H9 (cell line): Measurements from ENCODE around the gene CP. TPM values are rescaled to one million over a fixed set of nuclear protein-coding genes. Genes with fewer than 3 reads are reported as not detected.

ENCODE experiments used
- DNase-seq: peaks from one replicate; pipeline ENCODE4 v3.0.0-alpha.2; 2017
- H2AFZ ChIP-seq: one replicate; pipeline ENCODE4 v1.6.1; 2013; ENCODE audit warnings: mild to moderate bottlenecking, low read length, control low read depth, moderate library complexity
- H2AK5ac ChIP-seq: 2 replicates; pipeline ENCODE4 v1.6.1; 2013; ENCODE audit warnings: low read length, control low read depth, mixed read lengths; ENCODE audit not compliant: insufficient read length
- H2BK120ac ChIP-seq: one replicate; pipeline ENCODE4 v1.6.1; 2013; ENCODE audit warnings: low read depth, mild to moderate bottlenecking, low read length, control low read depth, inconsistent platforms; ENCODE audit not compliant: poor library complexity, severe bottlenecking
- H2BK12ac ChIP-seq: 2 replicates; pipeline ENCODE4 v1.6.1; 2013; ENCODE audit warnings: low read length, control low read depth, mixed read lengths, low read depth; ENCODE audit not compliant: insufficient read length
- H2BK15ac ChIP-seq: 2 replicates; pipeline ENCODE4 v1.6.1; 2013; ENCODE audit warnings: low read depth, low read length, control low read depth
- H2BK20ac ChIP-seq: one replicate; pipeline ENCODE4 v1.6.1; 2013; ENCODE audit warnings: low read depth, mild to moderate bottlenecking, low read length, control low read depth, inconsistent platforms; ENCODE audit not compliant: poor library complexity, severe bottlenecking
- H2BK5ac ChIP-seq: 2 replicates; pipeline ENCODE4 v1.6.1; 2013; ENCODE audit warnings: low read length, control low read depth, mixed read lengths; ENCODE audit not compliant: insufficient read length
- H3K14ac ChIP-seq: 2 replicates; pipeline ENCODE4 v1.6.1; 2013; ENCODE audit warnings: low read length, control low read depth; ENCODE audit not compliant: insufficient read depth
- H3K18ac ChIP-seq: 2 replicates; pipeline ENCODE4 v1.6.1; 2013; ENCODE audit warnings: low read depth, mild to moderate bottlenecking, mixed read lengths, low read length, control low read depth; ENCODE audit not compliant: insufficient read length
- H3K23ac ChIP-seq: 2 replicates; pipeline ENCODE4 v1.6.1; 2013; ENCODE audit warnings: low read length, control low read depth, mixed read lengths, low read depth; ENCODE audit not compliant: insufficient read length
- H3K23me2 ChIP-seq: 2 replicates; pipeline ENCODE4 v1.6.1; 2013; ENCODE audit warnings: low read depth, mild to moderate bottlenecking, mixed read lengths, low read length, control low read depth; ENCODE audit not compliant: insufficient read length, poor library complexity, severe bottlenecking
- H3K27ac ChIP-seq: 2 replicates; pipeline ENCODE4 v1.5.1; 2013; ENCODE audit warnings: low read length, control low read depth, mixed read lengths, low read depth; ENCODE audit not compliant: insufficient read length
- H3K27me3 ChIP-seq: 2 replicates; pipeline ENCODE4 v1.6.1; 2013; ENCODE audit warnings: low read length, control low read depth, inconsistent platforms; ENCODE audit not compliant: insufficient read depth
- H3K4ac ChIP-seq: 2 replicates; pipeline ENCODE4 v1.6.1; 2013; ENCODE audit warnings: low read depth, mild to moderate bottlenecking, control low read depth, inconsistent platforms, low read length, moderate library complexity
- H3K4me1 ChIP-seq: 2 replicates; pipeline ENCODE4 v1.6.1; 2013; ENCODE audit warnings: low read length, control low read depth, inconsistent platforms; ENCODE audit not compliant: insufficient read depth
- H3K4me2 ChIP-seq: 2 replicates; pipeline ENCODE4 v1.6.1; 2013; ENCODE audit warnings: low read length, control low read depth, mixed read lengths; ENCODE audit not compliant: insufficient read length, insufficient read depth
- H3K56ac ChIP-seq: 2 replicates; pipeline ENCODE4 v1.6.1; 2013; ENCODE audit warnings: low read depth, mild to moderate bottlenecking, mixed read lengths, low read length, control low read depth; ENCODE audit not compliant: insufficient read length
- H3K79me1 ChIP-seq: 2 replicates; pipeline ENCODE4 v1.6.1; 2013; ENCODE audit warnings: low read depth, mild to moderate bottlenecking, moderate library complexity, low read length, control low read depth, inconsistent platforms; ENCODE audit not compliant: insufficient read depth, poor library complexity, severe bottlenecking
- H3K79me2 ChIP-seq: 2 replicates; pipeline ENCODE4 v1.6.1; 2013; ENCODE audit warnings: low read length, control low read depth, inconsistent platforms; ENCODE audit not compliant: insufficient read depth
- H3K9ac ChIP-seq: 2 replicates; pipeline ENCODE4 v1.6.1; 2013; ENCODE audit warnings: low read length, control low read depth, mixed read lengths; ENCODE audit not compliant: insufficient read length; ENCODE audit errors: extremely low read depth
- H3K9me3 ChIP-seq: one replicate; pipeline ENCODE4 v1.6.1; 2013; ENCODE audit warnings: low read depth, low read length, inconsistent platforms; ENCODE audit not compliant: control insufficient read depth
- H3T11ph ChIP-seq: one replicate; pipeline ENCODE4 v1.6.1; 2013; ENCODE audit warnings: mild to moderate bottlenecking, low read length, control low read depth, inconsistent platforms
- H4K20me1 ChIP-seq: one replicate; pipeline ENCODE4 v1.6.1; 2013; ENCODE audit not compliant: control insufficient read depth, insufficient read length, insufficient read depth
- H4K5ac ChIP-seq: 2 replicates; pipeline ENCODE4 v1.6.1; 2013; ENCODE audit warnings: low read depth, mild to moderate bottlenecking, mixed read lengths, low read length, control low read depth; ENCODE audit not compliant: insufficient read length
- H4K8ac ChIP-seq: replicated peaks from 2 replicates; pipeline ENCODE4 v1.6.1; 2013; ENCODE audit warnings: low read length, control low read depth, mixed read lengths, low read depth; ENCODE audit not compliant: insufficient read length
- H4K91ac ChIP-seq: 2 replicates; pipeline ENCODE4 v1.6.1; 2013; ENCODE audit warnings: low read depth, mild to moderate bottlenecking, moderate library complexity, mixed read lengths, low read length, control low read depth; ENCODE audit not compliant: insufficient read length
- H3K27ac Mint-ChIP-seq, 3 experiments: 2 replicates in 2 of 3; 3 replicates in 1 of 3; pipeline ENCODE4 v1.8.0; 2020 to 2021; ENCODE audit warnings: mixed read lengths in 3 of 3, mild to moderate bottlenecking in 1 of 3, moderate library complexity in 1 of 3
- H3K27me3 Mint-ChIP-seq: 2 replicates; pipeline ENCODE4 v1.8.0; 2021; ENCODE audit warnings: low read depth, mild to moderate bottlenecking, moderate library complexity, mixed read lengths
- H3K36me3 Mint-ChIP-seq, 3 experiments: 2 replicates in 2 of 3; 3 replicates in 1 of 3; pipeline ENCODE4 v1.8.0; 2020 to 2021; ENCODE audit warnings: low read depth in 3 of 3, mixed read lengths in 3 of 3; ENCODE audit not compliant: insufficient read depth in 1 of 3
- H3K4me1 Mint-ChIP-seq, 2 experiments: 2 replicates each; pipeline ENCODE4 v1.8.0; 2020; ENCODE audit warnings: mixed read lengths in 2 of 2
- H3K4me3 Mint-ChIP-seq, 2 experiments: 2 replicates in 1 of 2; 3 replicates in 1 of 2; pipeline ENCODE4 v1.8.0; 2020 to 2021; ENCODE audit warnings: mild to moderate bottlenecking in 2 of 2, mixed read lengths in 2 of 2, moderate library complexity in 1 of 2
- H3K9me3 Mint-ChIP-seq, 2 experiments: 2 replicates in 1 of 2; 3 replicates in 1 of 2; pipeline ENCODE4 v1.8.0; 2020; ENCODE audit warnings: mild to moderate bottlenecking in 2 of 2, mixed read lengths in 2 of 2, moderate library complexity in 1 of 2
- WGBS: extraction: QIAGEN DNeasy Blood & Tissue Kit; methylation state at CpG from one replicate; pipeline ENCODE4 v1.1.7; 2013; ENCODE audit warnings: missing lambda C conversion rate, low lambda C conversion rate, mixed read lengths; ENCODE audit not compliant: insufficient read length; ENCODE audit errors: extremely low coverage; 5-methylcytosine and 5-hydroxymethylcytosine counted together
- total RNA-seq: library from RNA; stranded (reverse); gene quantifications from 2 replicates; pipeline ENCODE4 v1.2.1, GENCODE V29; 2021
- TF ChIP-seq, protein P1 (sequence below): fragments of 200-600 bp; sonication (generic); conservative IDR thresholded peaks from 3 replicates; pipeline ENCODE4 v1.8.0; 2021; ENCODE audit warnings: antibody characterized with exemption, mild to moderate bottlenecking

CP gene
- total RNA-seq, 1 experiment from 2014 or later, result 1.1 TPM

DNA sequence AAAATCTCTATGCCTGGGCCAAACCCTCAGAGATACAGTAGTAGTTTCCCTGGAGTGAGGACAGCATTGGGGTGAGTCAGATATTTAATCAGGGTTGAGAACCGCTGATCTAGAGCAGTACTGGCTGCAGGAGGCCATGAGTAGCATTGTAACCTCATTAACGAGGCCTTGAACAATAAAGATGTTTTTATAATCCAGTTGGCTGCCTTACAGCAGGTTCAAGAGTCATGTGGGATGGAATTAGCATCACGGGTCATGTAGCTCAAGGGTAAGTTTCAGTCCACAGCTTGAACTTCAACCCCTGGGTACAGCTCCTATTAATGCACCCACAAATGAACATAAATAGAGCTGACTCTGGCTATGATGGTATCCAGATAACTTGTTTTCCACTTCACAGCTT lies 87.1 kb downstream of the CP start:
- H3K9me3 Mint-ChIP-seq, result no peaks in the 10 kb centered on the region
- H3K36me3 Mint-ChIP-seq, result peaks cover 0 to 32% (median 17%) of the 10 kb centered on the region in 3 experiments; a peak in 6 of 7 replicates
- H3K27me3 ChIP-seq, result no peaks in the 10 kb centered on the region

More for the DNA sequence above, 87.1 kb downstream of the CP start:
- Histone ChIP-seq H3K9me3 (no peaks in the 10 kb centered on the region), H3K56ac (no peak overlapping the region), H3K79me1 (peaks cover 4% of the 10 kb centered on the region), H3K79me2 (peaks cover 2% of the 10 kb centered on the region; the same call in 1 of the 2 replicates), H2BK5ac (no peak overlapping the region), H3K23me2 (no peaks in the 10 kb centered on the region), H3K27ac (no peak overlapping the region), H2AFZ (no peak overlapping the region), H2BK15ac (no peak overlapping the region), H3T11ph (no peak overlapping the region), H3K4ac (no peak overlapping the region), H3K9ac (no peak overlapping the region), H3K18ac (no peak overlapping the region), H4K91ac (no peak overlapping the region), H4K20me1 (no peaks in the 10 kb centered on the region), H2AK5ac (no peak overlapping the region), H3K4me2 (no peak overlapping the region), H2BK20ac (no peak overlapping the region), H4K8ac (no peak overlapping the region), H3K4me1 (peaks cover 3% of the 10 kb centered on the region; the same call in 1 of the 2 replicates), H4K5ac (no peak overlapping the region), H3K23ac (no peak overlapping the region), H3K14ac (no peak overlapping the region), H2BK12ac (no peak overlapping the region), H2BK120ac (no peak overlapping the region)
- H3K27me3 Mint-ChIP-seq, result no peaks in the 10 kb centered on the region
- H3K27ac Mint-ChIP-seq, result peak overlapping the region in 1 of 3 experiments; percentile 73; a peak in 3 of 7 replicates
- TF ChIP-seq, protein P1, sequence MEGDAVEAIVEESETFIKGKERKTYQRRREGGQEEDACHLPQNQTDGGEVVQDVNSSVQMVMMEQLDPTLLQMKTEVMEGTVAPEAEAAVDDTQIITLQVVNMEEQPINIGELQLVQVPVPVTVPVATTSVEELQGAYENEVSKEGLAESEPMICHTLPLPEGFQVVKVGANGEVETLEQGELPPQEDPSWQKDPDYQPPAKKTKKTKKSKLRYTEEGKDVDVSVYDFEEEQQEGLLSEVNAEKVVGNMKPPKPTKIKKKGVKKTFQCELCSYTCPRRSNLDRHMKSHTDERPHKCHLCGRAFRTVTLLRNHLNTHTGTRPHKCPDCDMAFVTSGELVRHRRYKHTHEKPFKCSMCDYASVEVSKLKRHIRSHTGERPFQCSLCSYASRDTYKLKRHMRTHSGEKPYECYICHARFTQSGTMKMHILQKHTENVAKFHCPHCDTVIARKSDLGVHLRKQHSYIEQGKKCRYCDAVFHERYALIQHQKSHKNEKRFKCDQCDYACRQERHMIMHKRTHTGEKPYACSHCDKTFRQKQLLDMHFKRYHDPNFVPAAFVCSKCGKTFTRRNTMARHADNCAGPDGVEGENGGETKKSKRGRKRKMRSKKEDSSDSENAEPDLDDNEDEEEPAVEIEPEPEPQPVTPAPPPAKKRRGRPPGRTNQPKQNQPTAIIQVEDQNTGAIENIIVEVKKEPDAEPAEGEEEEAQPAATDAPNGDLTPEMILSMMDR, result no peak
- no peak overlapping the region for H3K4me3 Mint-ChIP-seq
- H3K4me1 Mint-ChIP-seq, result peaks cover 56% of the 10 kb centered on the region in 2 experiments
- no CpG with 5 or more reads among the region's 3 CpGs for WGBS
- no peak for DNase-seq
